HEK293 (cell line): Measurements from ENCODE around the gene LEUTX.

Source experiments
- CTCF ChIA-PET: fragments of 350-600 bp; formaldehyde crosslinking; extraction: SDS; loops from one replicate; lab custom pipeline; 2021; ENCODE audit warnings: antibody characterized with exemption; lab: Yijun Ruan, JAX
- POLR2A ChIA-PET: fragments of 300-600 bp; formaldehyde crosslinking; extraction: SDS; loops from one replicate; lab custom pipeline; 2020; ENCODE audit warnings: antibody characterized with exemption, inconsistent platforms; lab: Yijun Ruan, JAX
- H3K27ac ChIP-seq: fragments of 200-500 bp; sonication (Bioruptor generic); 2 replicates; pipeline ENCODE4 v1.5.1; 2014; ENCODE audit warnings: low read depth, low read length, control low read depth, inconsistent platforms; ENCODE audit errors: extremely low read depth
- H3K36me3 ChIP-seq, 2 experiments: fragments of 200-500 bp in 1 of 2; sonication (Bioruptor generic) in 1 of 2; 1 replicate in 1 of 2; 2 replicates in 1 of 2; pipeline ENCODE4 v1.5.1; 2014 to 2017; ENCODE audit warnings: inconsistent platforms in 2 of 2, low read length in 2 of 2; ENCODE audit not compliant: control insufficient read depth in 2 of 2, insufficient read depth in 1 of 2
- H3K4me1 ChIP-seq: fragments of 200-500 bp; sonication (Bioruptor generic); 2 replicates; pipeline ENCODE4 v1.5.1; 2014; ENCODE audit warnings: mild to moderate bottlenecking, low read length, inconsistent platforms; ENCODE audit not compliant: control insufficient read depth, insufficient read depth
- H3K4me3 ChIP-seq: 2 replicates; pipeline ENCODE4 v1.5.1; 2011; ENCODE audit warnings: low read depth, mild to moderate bottlenecking, control low read depth, low read length, moderate library complexity
- H3K9me3 ChIP-seq: fragments of 200-500 bp; sonication (Bioruptor generic); 2 replicates; pipeline ENCODE4 v1.5.1; 2014; ENCODE audit warnings: low read depth, low read length, inconsistent platforms; ENCODE audit not compliant: control insufficient read depth, insufficient read depth
- KLF8 ChIP-seq: fragments of 450-650 bp; formaldehyde crosslinking; IDR thresholded peaks from 2 replicates; pipeline ENCODE4 v1.5.1; 2016; ENCODE audit warnings: missing biosample characterization, missing genetic modification characterization
- MZF1 ChIP-seq: fragments of 450-650 bp; formaldehyde crosslinking; IDR thresholded peaks from 2 replicates; pipeline ENCODE4 v1.5.1; 2017; ENCODE audit warnings: missing biosample characterization, missing genetic modification characterization, borderline replicate concordance
- REPIN1 ChIP-seq: fragments of 450-650 bp; formaldehyde crosslinking; IDR thresholded peaks from 2 replicates; pipeline ENCODE4 v1.5.1; 2017; ENCODE audit warnings: missing biosample characterization, missing genetic modification characterization, low read depth
- SP7 ChIP-seq: fragments of 450-650 bp; formaldehyde crosslinking; IDR thresholded peaks from 2 replicates; pipeline ENCODE4 v1.5.1; 2016; ENCODE audit warnings: missing biosample characterization, missing genetic modification characterization
- WT1 ChIP-seq: fragments of 450-650 bp; formaldehyde crosslinking; IDR thresholded peaks from 2 replicates; pipeline ENCODE4 v1.5.1; 2016; ENCODE audit warnings: missing biosample characterization, missing genetic modification characterization
- YY2 ChIP-seq: fragments of 450-650 bp; formaldehyde crosslinking; IDR thresholded peaks from 2 replicates; pipeline ENCODE4 v1.5.1; 2016; ENCODE audit warnings: missing biosample characterization, missing genetic modification characterization
- ZNF10 ChIP-seq: fragments of 450-650 bp; formaldehyde crosslinking; IDR thresholded peaks from 2 replicates; pipeline ENCODE4 v1.5.1; 2017; ENCODE audit warnings: missing biosample characterization, missing genetic modification characterization
- ZNF155 ChIP-seq: fragments of 450-650 bp; formaldehyde crosslinking; IDR thresholded peaks from 2 replicates; pipeline ENCODE4 v1.5.1; 2016; ENCODE audit warnings: missing biosample characterization, missing genetic modification characterization
- ZNF23 ChIP-seq: fragments of 450-650 bp; formaldehyde crosslinking; IDR thresholded peaks from 2 replicates; pipeline ENCODE4 v1.5.1; 2016; ENCODE audit warnings: missing biosample characterization, missing genetic modification characterization, borderline replicate concordance
- ZNF248 ChIP-seq: fragments of 450-650 bp; formaldehyde crosslinking; IDR thresholded peaks from 2 replicates; pipeline ENCODE4 v1.5.1; 2017; ENCODE audit warnings: missing biosample characterization, missing genetic modification characterization
- ZNF266 ChIP-seq: fragments of 450-650 bp; formaldehyde crosslinking; IDR thresholded peaks from 2 replicates; pipeline ENCODE4 v1.5.1; 2016; ENCODE audit warnings: missing biosample characterization, missing genetic modification characterization, low read depth
- ZNF335 ChIP-seq: fragments of 450-650 bp; formaldehyde crosslinking; conservative IDR thresholded peaks from 2 replicates; pipeline ENCODE4 v1.5.1; 2016; ENCODE audit warnings: missing biosample characterization, missing genetic modification characterization
- ZNF514 ChIP-seq: fragments of 450-650 bp; formaldehyde crosslinking; IDR thresholded peaks from 2 replicates; pipeline ENCODE4 v1.5.1; 2016; ENCODE audit warnings: missing biosample characterization, missing genetic modification characterization
- ZNF555 ChIP-seq: fragments of 450-650 bp; formaldehyde crosslinking; conservative IDR thresholded peaks from 2 replicates; pipeline ENCODE4 v1.5.1; 2017; ENCODE audit warnings: missing biosample characterization, mild to moderate bottlenecking, missing genetic modification characterization, inconsistent platforms
- ZNF658 ChIP-seq: fragments of 450-650 bp; formaldehyde crosslinking; IDR thresholded peaks from 2 replicates; pipeline ENCODE4; 2016; ENCODE audit warnings: missing biosample characterization, missing genetic modification characterization
- ZXDB ChIP-seq: fragments of 450-650 bp; formaldehyde crosslinking; IDR thresholded peaks from 2 replicates; pipeline ENCODE4 v1.5.1; 2016; ENCODE audit warnings: missing biosample characterization, missing genetic modification characterization
- TF ChIP-seq, protein P1 (sequence below): fragments of 450-650 bp; formaldehyde crosslinking; IDR thresholded peaks from 2 replicates; pipeline ENCODE4 v1.5.1; 2016; ENCODE audit warnings: missing biosample characterization, missing genetic modification characterization, borderline replicate concordance
- TF ChIP-seq, protein P2 (sequence below): fragments of 450-650 bp; formaldehyde crosslinking; IDR thresholded peaks from 2 replicates; pipeline ENCODE4 v1.5.1; 2016; ENCODE audit warnings: missing biosample characterization, missing genetic modification characterization, low read depth
- TF ChIP-seq, protein P3 (sequence below): fragments of 450-650 bp; formaldehyde crosslinking; IDR thresholded peaks from 2 replicates; pipeline ENCODE4 v1.5.1; 2016; ENCODE audit warnings: missing biosample characterization, missing genetic modification characterization

The LEUTX gene

DNA sequence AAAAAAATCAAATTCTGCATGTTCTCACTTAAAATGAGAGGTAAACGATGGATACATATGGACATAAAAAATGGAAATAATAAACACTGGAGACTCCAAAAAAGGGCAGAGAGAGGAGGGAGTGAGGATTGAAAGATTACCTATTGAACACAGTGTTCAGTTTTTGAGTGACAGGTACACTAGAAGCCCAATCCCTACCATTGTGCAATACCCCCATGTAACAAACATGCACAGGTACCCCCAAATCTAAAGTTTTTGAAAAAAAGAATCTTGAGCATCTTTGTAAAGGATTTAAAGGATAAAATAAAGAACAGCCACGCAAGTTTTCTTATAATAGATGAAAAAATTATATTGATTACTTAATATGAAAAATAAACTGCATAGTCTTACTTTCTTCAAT lies 24.1 kb upstream of the LEUTX start (continued):
- TF ChIP-seq ZNF23 = no peak
- no peak for TF ChIP-seq ZNF155 (tag by site-specific recombination)
- TF ChIP-seq ZNF248 (tag by site-specific recombination) = no peak
- no peak for TF ChIP-seq YY2 (tag by site-specific recombination)
- no peak for TF ChIP-seq ZNF514 (tag by site-specific recombination)
- TF ChIP-seq, protein P1, sequence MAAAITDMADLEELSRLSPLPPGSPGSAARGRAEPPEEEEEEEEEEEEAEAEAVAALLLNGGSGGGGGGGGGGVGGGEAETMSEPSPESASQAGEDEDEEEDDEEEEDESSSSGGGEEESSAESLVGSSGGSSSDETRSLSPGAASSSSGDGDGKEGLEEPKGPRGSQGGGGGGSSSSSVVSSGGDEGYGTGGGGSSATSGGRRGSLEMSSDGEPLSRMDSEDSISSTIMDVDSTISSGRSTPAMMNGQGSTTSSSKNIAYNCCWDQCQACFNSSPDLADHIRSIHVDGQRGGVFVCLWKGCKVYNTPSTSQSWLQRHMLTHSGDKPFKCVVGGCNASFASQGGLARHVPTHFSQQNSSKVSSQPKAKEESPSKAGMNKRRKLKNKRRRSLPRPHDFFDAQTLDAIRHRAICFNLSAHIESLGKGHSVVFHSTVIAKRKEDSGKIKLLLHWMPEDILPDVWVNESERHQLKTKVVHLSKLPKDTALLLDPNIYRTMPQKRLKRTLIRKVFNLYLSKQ (tag by site-specific recombination) = no peak
- TF ChIP-seq, protein P2, sequence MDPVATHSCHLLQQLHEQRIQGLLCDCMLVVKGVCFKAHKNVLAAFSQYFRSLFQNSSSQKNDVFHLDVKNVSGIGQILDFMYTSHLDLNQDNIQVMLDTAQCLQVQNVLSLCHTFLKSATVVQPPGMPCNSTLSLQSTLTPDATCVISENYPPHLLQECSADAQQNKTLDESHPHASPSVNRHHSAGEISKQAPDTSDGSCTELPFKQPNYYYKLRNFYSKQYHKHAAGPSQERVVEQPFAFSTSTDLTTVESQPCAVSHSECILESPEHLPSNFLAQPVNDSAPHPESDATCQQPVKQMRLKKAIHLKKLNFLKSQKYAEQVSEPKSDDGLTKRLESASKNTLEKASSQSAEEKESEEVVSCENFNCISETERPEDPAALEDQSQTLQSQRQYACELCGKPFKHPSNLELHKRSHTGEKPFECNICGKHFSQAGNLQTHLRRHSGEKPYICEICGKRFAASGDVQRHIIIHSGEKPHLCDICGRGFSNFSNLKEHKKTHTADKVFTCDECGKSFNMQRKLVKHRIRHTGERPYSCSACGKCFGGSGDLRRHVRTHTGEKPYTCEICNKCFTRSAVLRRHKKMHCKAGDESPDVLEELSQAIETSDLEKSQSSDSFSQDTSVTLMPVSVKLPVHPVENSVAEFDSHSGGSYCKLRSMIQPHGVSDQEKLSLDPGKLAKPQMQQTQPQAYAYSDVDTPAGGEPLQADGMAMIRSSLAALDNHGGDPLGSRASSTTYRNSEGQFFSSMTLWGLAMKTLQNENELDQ (tag by site-specific recombination) = no peak
- TF ChIP-seq, all 188 proteins: peak for 0

DNA sequence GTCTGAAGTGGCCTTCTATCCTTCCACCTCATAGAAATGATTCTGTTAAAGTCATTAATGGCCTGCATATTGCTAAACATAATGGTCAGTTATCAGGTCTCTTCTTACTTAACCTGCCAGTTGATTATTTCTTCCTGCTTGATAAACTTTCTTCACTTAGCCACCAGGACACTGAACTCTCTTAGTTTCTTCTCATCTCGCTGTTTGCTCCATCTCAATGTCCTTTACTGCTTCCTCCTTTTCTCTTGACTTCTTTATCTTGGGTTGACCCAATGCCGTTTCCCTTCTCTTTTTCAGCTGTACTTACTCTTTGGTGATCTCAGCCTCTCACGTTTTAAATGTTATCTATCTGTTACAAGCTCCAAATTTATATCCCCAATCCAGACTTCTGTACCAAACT lies 23.7 kb upstream of the LEUTX start:
- Histone ChIP-seq H3K4me1 (peaks cover 8% of the 10 kb centered on the region), H3K4me3 (no peak overlapping the region), H3K9me3 (peaks cover 2% of the 10 kb centered on the region), H3K36me3 (no peaks in the 10 kb centered on the region), H3K27ac (no peak overlapping the region)
- ChIA-PET POLR2A (no interaction called here), CTCF (interaction anchor here (0.7 to 2.6 kb wide), 5 partner anchors 10 to 366 kb away, joined by 3 to 16 read pairs (median 4); no protein-coding TSS in a partner anchor)
- TF ChIP-seq SP7 (tag by site-specific recombination) (no peak), WT1 (tag by site-specific recombination) (no peak), ZNF555 (no peak), ZXDB (tag by site-specific recombination) (no peak), ZNF10 (tag by site-specific recombination) (no peak), KLF8 (tag by site-specific recombination) (no peak), ZNF335 (no peak), ZNF155 (tag by site-specific recombination) (no peak), MZF1 (tag by site-specific recombination) (no peak), ZNF658 (tag by site-specific recombination) (no peak), ZNF266 (tag by site-specific recombination) (no peak), REPIN1 (tag by site-specific recombination) (no peak)
- TF ChIP-seq, protein P1 (tag by site-specific recombination) = no peak
- TF ChIP-seq, protein P3, sequence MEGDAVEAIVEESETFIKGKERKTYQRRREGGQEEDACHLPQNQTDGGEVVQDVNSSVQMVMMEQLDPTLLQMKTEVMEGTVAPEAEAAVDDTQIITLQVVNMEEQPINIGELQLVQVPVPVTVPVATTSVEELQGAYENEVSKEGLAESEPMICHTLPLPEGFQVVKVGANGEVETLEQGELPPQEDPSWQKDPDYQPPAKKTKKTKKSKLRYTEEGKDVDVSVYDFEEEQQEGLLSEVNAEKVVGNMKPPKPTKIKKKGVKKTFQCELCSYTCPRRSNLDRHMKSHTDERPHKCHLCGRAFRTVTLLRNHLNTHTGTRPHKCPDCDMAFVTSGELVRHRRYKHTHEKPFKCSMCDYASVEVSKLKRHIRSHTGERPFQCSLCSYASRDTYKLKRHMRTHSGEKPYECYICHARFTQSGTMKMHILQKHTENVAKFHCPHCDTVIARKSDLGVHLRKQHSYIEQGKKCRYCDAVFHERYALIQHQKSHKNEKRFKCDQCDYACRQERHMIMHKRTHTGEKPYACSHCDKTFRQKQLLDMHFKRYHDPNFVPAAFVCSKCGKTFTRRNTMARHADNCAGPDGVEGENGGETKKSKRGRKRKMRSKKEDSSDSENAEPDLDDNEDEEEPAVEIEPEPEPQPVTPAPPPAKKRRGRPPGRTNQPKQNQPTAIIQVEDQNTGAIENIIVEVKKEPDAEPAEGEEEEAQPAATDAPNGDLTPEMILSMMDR = no peak
